Kidney epithelial cell (primary cell): ENCODE measurements around the gene DDX47. TPM values are rescaled to one million over a fixed set of nuclear protein-coding genes. Genes with fewer than 3 reads are reported as not detected.
"Not testable (repeated sequence)": the region's sequence is repeated elsewhere in the genome, so short reads cannot be mapped to it uniquely, and the experiment has no call there.

Experiments used
- DNase-seq: peaks from one replicate; pipeline ENCODE4 v3.0.0-alpha.2; 2010; ENCODE audit warnings: low read depth
- H3K27me3 ChIP-seq: 2 replicates; pipeline ENCODE4 v1.6.0; 2011; ENCODE audit warnings: low read length; ENCODE audit not compliant: control insufficient read depth, insufficient read depth
- H3K36me3 ChIP-seq: 2 replicates; pipeline ENCODE4 v1.5.1; 2011; ENCODE audit warnings: low read length; ENCODE audit not compliant: control insufficient read depth, insufficient read depth
- H3K4me3 ChIP-seq: 2 replicates; pipeline ENCODE4 v1.5.1; 2011; ENCODE audit warnings: low read depth, mild to moderate bottlenecking, control low read depth, low read length
- total RNA-seq: library from RNA; depleted of rRNA; stranded (reverse); fragments of >200 nt; gene quantifications from 2 replicates; pipeline ENCODE4 v1.2.3, GENCODE V29; 2015
- TF ChIP-seq, protein P1 (sequence below): IDR thresholded peaks from 2 replicates; pipeline ENCODE4 v1.5.1; 2011; ENCODE audit warnings: mild to moderate bottlenecking, moderate library complexity, low read length, control low read depth, inconsistent platforms; ENCODE audit not compliant: insufficient read depth, poor library complexity, severe bottlenecking

The DDX47 gene
- total RNA-seq, 1 donor from 2014 or later = 59.0 TPM

DNA sequence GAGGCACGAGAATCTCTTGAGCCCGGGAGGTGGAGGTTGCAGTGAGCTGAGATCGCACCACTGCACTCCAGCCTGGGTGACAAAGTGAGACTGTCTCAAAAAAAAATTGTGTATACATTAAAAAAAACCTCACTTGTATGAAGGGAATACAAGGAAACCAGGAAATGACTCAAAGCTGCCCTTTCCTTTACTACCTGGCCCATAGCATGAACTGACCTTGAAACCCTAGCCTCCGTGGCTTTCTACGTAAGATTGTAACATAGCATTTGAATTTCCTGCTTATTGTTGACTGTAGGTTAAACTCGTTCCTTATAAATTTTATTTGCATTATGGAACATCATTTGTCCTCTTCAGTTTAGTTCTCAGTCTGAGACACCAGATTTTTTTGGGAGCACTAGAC lies 9.1 kb upstream of the DDX47 start:
- no peak for DNase-seq

DNA sequence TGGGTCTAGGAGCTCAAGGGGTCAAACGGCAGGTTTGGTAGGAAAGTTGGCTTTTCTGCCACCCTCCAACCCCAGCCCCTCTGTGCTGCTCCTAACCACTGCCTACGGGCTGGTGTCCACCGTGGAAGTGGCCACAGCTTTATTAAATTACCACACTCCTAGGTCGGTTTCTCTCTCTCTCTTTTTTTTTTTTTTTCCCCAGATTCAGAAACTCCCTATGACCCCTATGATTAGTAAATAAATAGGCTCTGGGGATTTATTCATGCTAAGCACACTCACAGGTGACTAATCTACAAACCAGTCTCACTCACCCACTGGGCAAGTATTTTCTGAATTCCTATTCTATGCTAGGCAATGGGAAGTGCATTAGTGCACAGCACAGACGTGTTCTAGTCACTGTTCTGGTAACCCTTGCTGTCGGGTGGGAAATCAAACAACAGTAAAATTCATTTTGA lies 8.7 kb upstream of the DDX47 start:
- TF ChIP-seq, protein P1, sequence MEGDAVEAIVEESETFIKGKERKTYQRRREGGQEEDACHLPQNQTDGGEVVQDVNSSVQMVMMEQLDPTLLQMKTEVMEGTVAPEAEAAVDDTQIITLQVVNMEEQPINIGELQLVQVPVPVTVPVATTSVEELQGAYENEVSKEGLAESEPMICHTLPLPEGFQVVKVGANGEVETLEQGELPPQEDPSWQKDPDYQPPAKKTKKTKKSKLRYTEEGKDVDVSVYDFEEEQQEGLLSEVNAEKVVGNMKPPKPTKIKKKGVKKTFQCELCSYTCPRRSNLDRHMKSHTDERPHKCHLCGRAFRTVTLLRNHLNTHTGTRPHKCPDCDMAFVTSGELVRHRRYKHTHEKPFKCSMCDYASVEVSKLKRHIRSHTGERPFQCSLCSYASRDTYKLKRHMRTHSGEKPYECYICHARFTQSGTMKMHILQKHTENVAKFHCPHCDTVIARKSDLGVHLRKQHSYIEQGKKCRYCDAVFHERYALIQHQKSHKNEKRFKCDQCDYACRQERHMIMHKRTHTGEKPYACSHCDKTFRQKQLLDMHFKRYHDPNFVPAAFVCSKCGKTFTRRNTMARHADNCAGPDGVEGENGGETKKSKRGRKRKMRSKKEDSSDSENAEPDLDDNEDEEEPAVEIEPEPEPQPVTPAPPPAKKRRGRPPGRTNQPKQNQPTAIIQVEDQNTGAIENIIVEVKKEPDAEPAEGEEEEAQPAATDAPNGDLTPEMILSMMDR = no peak
- peak; percentile 93 for DNase-seq

More for the DNA sequence above, 9.1 kb upstream of the DDX47 start:
- H3K4me3 ChIP-seq = no peak overlapping the region
- TF ChIP-seq, protein P1 = no peak
- no peaks in the 10 kb centered on the region for H3K36me3 ChIP-seq
- no peaks in the 10 kb centered on the region for H3K27me3 ChIP-seq

DNA sequence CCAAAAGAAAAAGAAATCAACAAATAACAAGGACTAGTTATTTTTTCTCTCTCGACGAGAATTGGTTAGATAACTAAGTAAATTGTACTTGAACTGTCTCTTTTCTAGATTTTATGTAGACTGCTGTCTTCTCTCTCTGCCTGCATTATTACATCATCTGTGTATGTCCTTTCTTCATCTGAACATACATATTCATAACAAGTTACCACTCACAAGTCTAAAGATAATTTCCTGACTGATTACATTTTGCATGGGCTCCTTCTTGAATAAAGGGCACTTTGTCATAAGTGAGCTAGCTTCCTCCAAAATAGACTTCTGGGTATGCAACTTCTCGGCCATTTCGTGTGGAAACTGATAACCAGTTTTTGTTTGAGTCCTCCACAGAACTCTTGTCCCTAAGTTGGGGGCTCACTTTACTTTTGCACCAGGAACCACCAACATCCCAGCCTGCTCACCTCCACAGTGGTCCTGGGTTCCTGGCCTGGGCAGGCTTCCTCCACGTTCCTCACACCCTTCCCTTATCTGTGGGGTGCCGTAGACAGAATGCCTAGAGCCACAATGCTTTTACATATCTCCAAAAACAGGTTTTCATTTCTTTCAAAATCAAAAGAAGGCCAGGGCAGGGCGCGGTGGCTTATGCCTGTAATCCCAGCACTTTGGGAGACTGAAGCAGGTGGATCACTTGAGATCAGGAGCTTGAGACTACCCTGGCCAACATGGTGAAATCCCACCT lies 6.2 kb upstream of the DDX47 start:
- Histone ChIP-seq H3K36me3 (no peaks in the 10 kb centered on the region), H3K4me3 (no peak overlapping the region), H3K27me3 (no peaks in the 10 kb centered on the region)
- TF ChIP-seq, protein P1 = no peak
- DNase-seq = no peak

More for the DNA sequence above, 8.7 kb upstream of the DDX47 start:
- H3K36me3 ChIP-seq = no peaks in the 10 kb centered on the region
- no peaks in the 10 kb centered on the region for H3K27me3 ChIP-seq
- H3K4me3 ChIP-seq = no peak overlapping the region

DNA sequence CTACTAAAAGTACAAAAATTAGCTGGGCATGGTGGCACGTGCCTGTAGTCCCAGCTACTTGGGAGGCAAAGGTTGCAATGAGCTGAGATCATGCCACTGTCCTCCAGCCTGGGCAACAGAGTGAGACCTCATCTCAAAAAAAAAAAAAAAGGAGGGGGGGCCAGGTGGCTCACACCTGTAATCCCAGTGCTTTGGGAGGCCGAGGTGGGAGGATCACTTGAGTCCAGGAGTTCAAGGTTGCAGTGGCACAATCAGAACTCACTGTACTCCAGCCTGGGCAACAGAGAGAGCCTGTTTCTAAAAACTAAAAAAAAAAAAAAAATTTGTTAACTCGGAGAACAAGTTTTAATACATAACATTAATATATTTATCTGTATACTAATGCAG lies 5.6 kb upstream of the DDX47 start:
- H3K4me3 ChIP-seq, H3K36me3 ChIP-seq, DNase-seq, H3K27me3 ChIP-seq: not testable (repeated sequence)

DNA sequence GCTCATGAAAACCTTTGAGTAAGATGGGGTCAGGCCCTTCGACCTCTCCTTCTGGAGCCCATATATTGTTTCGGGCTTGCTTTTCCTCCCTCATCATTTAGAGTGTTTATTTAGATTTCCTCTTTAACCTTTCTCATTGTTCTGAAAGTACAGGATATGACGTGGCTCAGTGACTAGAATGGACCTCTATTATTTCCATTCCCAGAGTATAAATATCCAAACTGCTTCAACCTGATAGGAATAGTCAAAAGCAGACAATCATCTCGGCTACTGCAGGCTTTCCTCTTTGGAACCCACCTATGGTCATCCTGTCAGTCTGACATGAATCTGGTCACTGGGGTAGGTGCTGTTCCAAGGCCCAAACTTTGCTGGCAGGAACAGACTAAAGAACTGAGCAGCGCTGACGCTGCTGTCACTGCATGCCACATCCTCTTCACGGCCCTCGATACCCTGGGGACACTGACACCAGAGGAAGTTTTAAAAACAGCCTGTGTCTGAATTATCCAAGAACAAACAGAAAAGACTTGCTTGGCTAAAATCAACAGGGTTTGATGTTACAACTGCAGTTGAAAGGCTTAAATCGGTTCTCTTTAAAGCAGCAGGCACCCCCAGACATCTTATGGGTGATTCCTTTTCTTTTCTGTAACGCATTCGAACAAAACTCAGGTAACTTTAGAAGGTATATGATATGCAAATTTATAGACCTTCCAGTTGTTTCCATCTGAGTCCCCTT lies 5.0 kb upstream of the DDX47 start:
- no peak overlapping the region for H3K4me3 ChIP-seq
- H3K36me3 ChIP-seq = no peaks in the 10 kb centered on the region
- no peaks in the 10 kb centered on the region for H3K27me3 ChIP-seq
- TF ChIP-seq, protein P1 = no peak
- DNase-seq = no peak

DNA sequence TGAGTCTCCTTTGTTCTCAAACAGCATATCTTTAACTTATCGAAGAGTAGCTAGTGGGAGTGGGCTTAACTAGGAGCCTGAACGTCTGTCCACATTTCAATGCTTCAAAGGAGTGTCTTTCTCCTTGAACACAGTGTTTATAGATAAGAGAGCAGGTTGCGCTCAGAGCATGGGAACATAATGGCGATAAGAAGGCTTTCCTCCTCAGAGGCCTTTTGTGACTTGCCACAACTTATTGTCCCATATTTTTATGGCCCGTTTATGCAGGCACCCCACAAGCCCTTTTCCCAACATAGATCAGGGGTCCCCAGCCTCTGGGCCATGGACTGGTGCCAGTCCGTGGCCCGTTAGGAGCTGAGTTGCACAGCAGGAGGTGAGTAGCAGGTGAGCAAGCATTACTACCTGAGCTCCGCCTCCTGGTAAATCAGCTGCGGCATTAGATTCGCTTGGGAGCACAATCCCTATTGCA lies 2.6 kb upstream of the DDX47 start:
- H3K27me3 ChIP-seq = no peaks in the 10 kb centered on the region
- TF ChIP-seq, protein P1 = no peak
- DNase-seq = no peak

More for the DNA sequence above, 2.6 kb upstream of the DDX47 start:
- H3K4me3 ChIP-seq = no peak overlapping the region
- H3K36me3 ChIP-seq = no peaks in the 10 kb centered on the region
